DND-41 (cell line): ENCODE measurements around the gene MX1.

Experiments
- EZH2 ChIP-seq: IDR thresholded peaks from 3 replicates; pipeline ENCODE4 v1.6.1; 2012; ENCODE audit warnings: borderline replicate concordance, low read depth, mild to moderate bottlenecking, moderate library complexity, low read length, inconsistent platforms; ENCODE audit not compliant: severe bottlenecking
- TF ChIP-seq, protein P1 (sequence below): IDR thresholded peaks from 2 replicates; pipeline ENCODE4 v1.5.1; 2012; ENCODE audit warnings: borderline replicate concordance, low read length, moderate library complexity, mild to moderate bottlenecking; ENCODE audit not compliant: poor library complexity, severe bottlenecking; ENCODE audit errors: extremely low read depth

DNA sequence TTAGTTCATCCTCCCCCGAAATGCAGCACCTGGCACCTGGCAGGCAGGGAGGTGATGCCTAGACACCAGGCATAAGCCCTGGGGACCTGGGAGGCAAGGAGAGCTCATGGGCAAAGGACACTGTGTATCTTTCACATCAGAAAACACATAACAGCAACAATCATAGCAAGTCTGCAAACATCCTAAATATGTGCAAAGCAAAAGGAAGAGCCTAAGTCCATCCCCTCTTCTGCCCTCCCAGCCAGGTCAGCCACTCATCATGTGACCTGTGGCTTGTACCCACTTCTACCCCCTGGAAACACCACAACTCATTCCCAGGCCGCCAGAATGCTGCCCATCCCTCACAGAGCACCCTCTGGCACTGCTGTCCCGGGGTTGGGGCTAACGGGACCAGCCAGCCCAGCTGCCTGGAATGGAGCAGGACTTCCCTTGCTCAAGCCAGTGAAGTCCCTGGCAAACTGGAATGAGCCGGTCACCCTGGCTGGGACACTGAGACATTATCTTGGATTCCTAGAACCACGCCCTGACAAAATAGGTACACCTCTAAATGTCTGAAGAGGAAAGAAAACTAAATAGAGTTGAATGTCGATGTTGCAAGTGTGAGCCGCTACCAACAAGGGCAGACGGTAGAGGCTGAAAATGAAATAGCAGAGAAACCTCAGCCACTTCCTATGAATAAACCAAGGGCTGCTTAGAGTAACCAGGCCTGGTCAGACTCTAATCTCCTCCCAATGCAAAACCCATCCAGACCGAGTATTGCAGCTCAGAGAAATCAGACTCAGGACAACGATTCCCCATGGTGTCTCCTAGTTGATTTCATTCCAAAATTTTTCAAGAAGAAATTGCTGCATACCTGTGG, 52.5 kb downstream of the MX1 start:
- TF ChIP-seq, protein P1, sequence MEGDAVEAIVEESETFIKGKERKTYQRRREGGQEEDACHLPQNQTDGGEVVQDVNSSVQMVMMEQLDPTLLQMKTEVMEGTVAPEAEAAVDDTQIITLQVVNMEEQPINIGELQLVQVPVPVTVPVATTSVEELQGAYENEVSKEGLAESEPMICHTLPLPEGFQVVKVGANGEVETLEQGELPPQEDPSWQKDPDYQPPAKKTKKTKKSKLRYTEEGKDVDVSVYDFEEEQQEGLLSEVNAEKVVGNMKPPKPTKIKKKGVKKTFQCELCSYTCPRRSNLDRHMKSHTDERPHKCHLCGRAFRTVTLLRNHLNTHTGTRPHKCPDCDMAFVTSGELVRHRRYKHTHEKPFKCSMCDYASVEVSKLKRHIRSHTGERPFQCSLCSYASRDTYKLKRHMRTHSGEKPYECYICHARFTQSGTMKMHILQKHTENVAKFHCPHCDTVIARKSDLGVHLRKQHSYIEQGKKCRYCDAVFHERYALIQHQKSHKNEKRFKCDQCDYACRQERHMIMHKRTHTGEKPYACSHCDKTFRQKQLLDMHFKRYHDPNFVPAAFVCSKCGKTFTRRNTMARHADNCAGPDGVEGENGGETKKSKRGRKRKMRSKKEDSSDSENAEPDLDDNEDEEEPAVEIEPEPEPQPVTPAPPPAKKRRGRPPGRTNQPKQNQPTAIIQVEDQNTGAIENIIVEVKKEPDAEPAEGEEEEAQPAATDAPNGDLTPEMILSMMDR, result no peak
- no peak for TF ChIP-seq EZH2
